GM19043 (cell line): ENCODE results near the gene NT5C3B.
"Not testable (repeated sequence)": the region's sequence is repeated elsewhere in the genome, so short reads cannot be mapped to it uniquely, and the experiment has no call there.

ENCODE experiments used
- ATAC-seq: cut with Tn5 transposase; IDR thresholded peaks from one replicate; pipeline ENCODE4 v1.9.1; 2021; ENCODE audit warnings: low read depth; ENCODE audit not compliant: unreplicated experiment

The NT5C3B gene

GRCh38 chr17:41835800-41836549 is at the start of gene NT5C3B:
NT5C3B (minus strand) TSS chr17:41836232; CDS start chr17:41836193, 39 bp downstream.
- ATAC-seq: no peak

GRCh38 chr17:41885733-41886132 is 49.7 kb upstream of the NT5C3B start:
- ATAC-seq: no peak

GRCh38 chr17:41882756-41883155 is 46.7 kb upstream of the NT5C3B start:
- no peak for ATAC-seq

DNA sequence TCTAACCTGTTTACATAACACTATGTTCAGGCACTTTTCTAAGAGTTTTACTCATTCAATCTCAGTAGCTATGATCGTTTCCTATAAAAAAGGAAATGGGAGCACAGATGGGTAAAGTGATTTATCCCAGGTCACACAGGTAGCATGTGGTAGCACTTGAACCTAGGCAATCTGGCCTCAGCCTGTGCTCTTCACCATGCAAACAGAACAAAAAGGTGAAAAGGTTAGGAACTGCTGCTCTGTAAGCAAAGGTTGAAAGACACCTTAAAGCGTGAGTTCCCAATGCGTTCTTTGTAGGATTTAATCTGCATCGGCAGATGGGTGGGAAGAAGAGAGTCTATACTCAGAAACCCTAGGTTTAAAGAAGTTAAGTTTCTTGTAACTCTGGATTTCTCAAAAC is 44.1 kb upstream of the NT5C3B start:
- ATAC-seq: no peak

- ATAC-seq: not testable (repeated sequence)
These were observed 38.2 kb upstream of the NT5C3B start for GRCh38 chr17:41874293-41874670.

DNA sequence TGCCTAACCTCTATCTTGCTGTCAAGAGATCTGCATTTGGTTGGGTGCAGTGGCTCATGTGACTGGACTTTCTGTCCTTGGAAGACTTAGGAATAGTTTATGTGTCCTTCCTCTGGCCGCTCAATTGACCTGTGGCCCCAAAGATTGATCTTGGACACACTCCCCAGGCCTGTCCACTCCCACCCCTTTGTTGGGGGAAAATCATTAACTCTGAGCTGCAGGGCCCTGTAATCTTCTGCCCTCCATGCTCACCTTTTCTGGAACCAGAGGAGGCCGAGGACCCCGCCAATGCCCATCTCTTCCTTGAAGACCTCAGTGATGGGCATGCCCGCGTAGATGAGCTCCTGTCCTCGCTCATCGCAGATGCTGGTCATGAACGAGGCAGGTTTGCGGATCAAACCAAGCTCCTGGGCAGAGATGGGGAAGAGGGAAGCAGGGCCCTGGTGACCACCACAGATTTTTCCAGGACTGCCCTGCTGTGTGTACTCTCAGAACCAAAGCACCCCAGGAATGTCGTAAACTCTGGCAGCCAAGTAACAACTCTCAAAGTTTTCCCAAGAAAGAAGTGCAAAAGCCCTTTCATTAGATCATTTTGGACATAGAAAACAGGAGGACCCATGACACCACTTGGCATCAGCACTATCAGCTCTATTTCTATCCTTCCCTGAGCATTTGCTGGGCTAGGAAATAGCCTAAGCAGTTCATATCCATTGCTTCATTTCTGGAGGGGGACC is 37.7 kb upstream of the NT5C3B start:
- ATAC-seq: no peak

- ATAC-seq: no peak
These were observed 35.8 kb upstream of the NT5C3B start for GRCh38 chr17:41871789-41872188.

- no peak for ATAC-seq
These were observed 34.6 kb upstream of the NT5C3B start for GRCh38 chr17:41870627-41871026.

DNA sequence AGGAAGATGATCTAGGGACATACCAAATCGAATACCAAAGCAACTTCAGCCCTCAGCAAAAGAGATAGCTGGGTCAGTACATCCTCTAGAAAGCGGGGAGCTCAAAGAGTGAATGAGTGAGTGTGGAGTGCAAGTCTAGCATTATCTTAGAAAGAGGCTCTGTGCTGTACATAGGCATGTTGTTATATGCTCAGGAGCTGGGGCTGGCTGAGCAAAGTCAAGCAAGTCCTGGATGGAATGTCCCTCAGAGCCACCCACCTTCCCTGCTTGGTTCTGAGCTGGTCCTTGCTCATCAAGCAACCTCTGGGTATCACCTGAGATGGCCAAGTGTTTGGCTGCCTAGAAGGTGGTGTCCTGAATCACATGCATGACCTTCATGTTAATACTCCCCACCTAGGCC is 34.1 kb upstream of the NT5C3B start:
- ATAC-seq: no peak

GRCh38 chr17:41869426-41869825 is 33.4 kb upstream of the NT5C3B start:
- no peak for ATAC-seq

- no peak for ATAC-seq
These were observed 32.5 kb upstream of the NT5C3B start for GRCh38 chr17:41868568-41868967.

DNA sequence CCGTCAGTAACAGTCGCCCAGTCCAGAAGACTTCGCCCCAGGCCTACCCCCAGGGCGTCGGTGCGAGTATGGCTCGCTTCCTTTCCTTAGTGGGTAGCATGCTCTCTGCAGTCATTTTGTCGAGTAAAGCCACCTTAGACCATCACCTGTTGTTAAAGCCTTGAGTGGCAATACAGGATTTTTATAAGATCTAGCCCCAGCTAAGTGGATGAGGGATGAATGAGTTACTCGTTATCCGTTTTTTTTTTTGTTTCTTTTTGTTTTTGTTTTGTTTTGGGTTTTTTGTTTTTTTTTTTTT is 29.5 kb upstream of the NT5C3B start:
- ATAC-seq: no peak

- peak; percentile 81 for ATAC-seq
These were observed 29.0 kb upstream of the NT5C3B start, which contains the start of gene KLHL11 for GRCh38 chr17:41864836-41865595. KLHL11 (minus strand) TSS chr17:41865423; CDS start chr17:41865370, 53 bp downstream.

GRCh38 chr17:41864498-41864835 is 28.4 kb upstream of the NT5C3B start:
- ATAC-seq: no peak

DNA sequence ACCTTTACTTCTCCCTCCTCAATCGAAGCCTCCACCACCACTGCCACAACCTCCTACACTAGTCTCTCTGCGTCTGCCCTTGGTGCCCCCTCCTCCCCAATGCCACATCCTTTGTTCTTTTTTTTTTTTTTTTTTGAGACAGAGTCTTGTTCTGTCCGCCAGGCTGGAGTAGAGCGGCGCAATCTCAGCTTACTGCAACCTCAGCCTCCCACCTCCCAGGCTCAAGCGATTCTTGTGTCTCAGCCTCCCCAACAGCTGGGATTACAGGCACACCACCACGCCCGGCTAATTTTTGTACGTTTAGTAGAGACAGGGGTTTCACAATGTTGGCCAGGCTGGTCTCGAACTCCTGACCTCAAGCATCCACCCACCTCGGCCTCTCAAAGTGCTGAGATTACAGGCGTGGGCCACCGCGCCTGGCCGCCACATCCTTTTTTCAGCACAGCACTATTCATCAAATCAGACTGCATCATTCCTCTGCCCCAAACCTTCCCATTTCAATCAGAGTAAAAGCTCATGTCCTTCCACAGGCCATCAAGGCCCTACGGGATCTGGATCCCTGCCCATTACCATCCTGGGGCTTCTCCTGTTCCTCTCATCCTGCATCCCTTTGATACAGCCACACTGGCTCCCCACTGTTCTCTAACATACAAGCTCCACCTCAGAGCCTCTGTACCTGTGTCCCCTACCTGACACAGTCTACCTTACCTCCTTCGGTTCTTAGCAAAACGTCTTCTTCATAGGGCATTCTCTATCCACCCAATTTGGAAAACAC is 27.2 kb upstream of the NT5C3B start:
- no peak for ATAC-seq

- ATAC-seq: no peak
These were observed 24.4 kb upstream of the NT5C3B start for GRCh38 chr17:41860254-41860931.

DNA sequence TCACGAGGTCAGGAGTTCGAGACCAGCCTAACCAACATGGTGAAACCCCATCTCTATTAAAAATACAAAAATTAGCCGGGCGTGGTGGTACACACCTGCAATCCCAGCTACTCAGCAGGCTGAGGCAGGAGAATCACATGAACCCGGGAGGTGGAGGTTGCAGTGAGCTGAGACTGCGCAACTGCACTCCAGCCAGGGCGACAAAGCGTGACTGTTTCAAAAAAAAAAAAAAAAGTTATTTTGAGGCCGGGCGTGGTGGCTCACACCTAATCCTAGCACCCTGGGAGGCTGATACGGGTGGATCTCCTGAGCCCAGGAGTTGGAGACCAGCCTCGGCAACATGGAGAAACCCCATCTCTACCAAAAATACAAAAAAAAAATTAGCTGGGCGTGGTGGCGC is 15.3 kb upstream of the NT5C3B start:
- ATAC-seq: not testable (repeated sequence)

DNA sequence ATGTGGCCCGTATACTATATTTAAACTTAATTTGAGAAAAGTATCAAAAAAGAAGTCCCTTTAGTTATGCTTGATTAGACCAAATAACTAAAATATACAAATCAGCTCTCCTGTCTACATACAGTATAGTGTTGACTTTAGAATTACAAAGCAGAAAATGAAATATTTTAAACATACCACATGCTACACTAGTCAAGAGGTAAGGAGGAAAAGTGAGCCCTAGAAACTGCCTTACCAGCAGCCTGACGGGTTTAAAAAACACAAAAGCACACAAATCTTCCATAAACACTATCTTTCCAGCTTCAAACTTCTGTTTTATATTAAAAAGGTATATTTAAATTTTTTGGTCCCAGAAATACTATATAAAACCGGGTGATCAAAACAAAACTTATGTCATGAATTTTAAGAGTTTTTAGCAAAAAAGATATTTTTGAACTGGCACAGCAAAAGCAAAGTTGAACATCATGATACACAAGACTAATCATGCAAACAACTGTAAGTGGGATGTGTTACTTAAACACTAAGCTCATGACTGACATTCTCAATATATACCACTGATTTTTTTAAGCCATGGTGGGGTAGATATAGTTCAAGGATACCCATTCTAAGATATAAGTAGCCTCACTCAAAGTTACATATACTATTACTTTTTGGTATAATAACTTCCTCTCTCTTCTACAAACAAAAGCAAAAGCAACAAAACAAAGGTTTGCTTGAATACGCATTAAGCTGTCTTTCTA is 13.4 kb upstream of the NT5C3B start:
- ATAC-seq: no peak

GRCh38 chr17:41848788-41849187 is 12.8 kb upstream of the NT5C3B start:
- ATAC-seq: no peak

DNA sequence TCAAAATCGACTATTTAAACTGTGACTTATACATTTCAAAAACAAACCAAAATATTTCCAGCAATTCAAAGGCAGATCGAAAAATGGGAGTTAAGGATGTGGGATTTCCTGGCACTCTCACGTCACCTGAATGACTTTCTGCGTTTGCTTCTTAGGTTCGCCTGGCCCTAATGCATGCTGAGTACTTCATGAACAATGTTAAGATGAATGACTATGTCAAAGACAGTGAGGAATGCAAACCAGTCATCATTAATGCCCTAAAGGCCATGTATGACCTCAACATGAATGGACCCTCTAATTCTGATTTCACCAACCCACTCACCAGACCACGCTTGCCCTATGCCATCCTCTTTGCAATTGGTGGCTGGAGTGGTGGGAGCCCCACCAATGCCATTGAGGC is 8.9 kb upstream of the NT5C3B start:
- no peak for ATAC-seq
